Iris pigment epithelial cell (primary cell): ENCODE results near the gene PADI2.

Source experiments
- DNase-seq: peaks from one replicate; pipeline ENCODE4 v3.0.0-alpha.2; 2011; ENCODE audit warnings: low read depth

Gene PADI2

GRCh38 chr1:17139637-17140036 is 20.4 kb upstream of the PADI2 start:
- no peak for DNase-seq

- no peak for DNase-seq
These were observed 18.2 kb upstream of the PADI2 start for GRCh38 chr1:17137441-17137840.

- DNase-seq, result no peak
These were observed 17.7 kb upstream of the PADI2 start for GRCh38 chr1:17136936-17137335.

GRCh38 chr1:17136145-17136544 is 16.9 kb upstream of the PADI2 start:
- no peak for DNase-seq

GRCh38 chr1:17135530-17135929 is 16.3 kb upstream of the PADI2 start:
- DNase-seq, result no peak

GRCh38 chr1:17134724-17135123 is 15.5 kb upstream of the PADI2 start:
- no peak for DNase-seq

- no peak for DNase-seq
These were observed 14.8 kb upstream of the PADI2 start for GRCh38 chr1:17134034-17134433.

- no peak for DNase-seq
These were observed 10.9 kb upstream of the PADI2 start for GRCh38 chr1:17130138-17130635.

- peak; percentile 84 for DNase-seq
These were observed 9.1 kb upstream of the PADI2 start for GRCh38 chr1:17128361-17128760.

GRCh38 chr1:17125756-17126237 is 6.5 kb upstream of the PADI2 start:
- peak; percentile 69 for DNase-seq

GRCh38 chr1:17123196-17124045 is 4.2 kb upstream of the PADI2 start:
- no peak for DNase-seq

GRCh38 chr1:17122521-17123164 is 3.4 kb upstream of the PADI2 start:
- peak; percentile 77 for DNase-seq

GRCh38 chr1:17121881-17122280 is 2.6 kb upstream of the PADI2 start:
- DNase-seq, result no peak

GRCh38 chr1:17120962-17121837 is 1.9 kb upstream of the PADI2 start:
- DNase-seq, result peak; percentile 17

- DNase-seq, result no peak
These were observed 1.2 kb upstream of the PADI2 start for GRCh38 chr1:17120481-17120877.

- no peak for DNase-seq
These were observed 676 bp upstream of the PADI2 start for GRCh38 chr1:17119773-17120480.

- no peak for DNase-seq
These were observed 560 bp downstream of the PADI2 start for GRCh38 chr1:17118706-17119075.

- DNase-seq, result no peak
These were observed 983 bp downstream of the PADI2 start for GRCh38 chr1:17118268-17118667.

GRCh38 chr1:17117451-17118265 is 1.6 kb downstream of the PADI2 start:
- no peak for DNase-seq

- DNase-seq, result no peak
These were observed 2.6 kb downstream of the PADI2 start for GRCh38 chr1:17116643-17117042.

GRCh38 chr1:17113963-17114362 is 5.3 kb downstream of the PADI2 start:
- no peak for DNase-seq
